LNCaP clone FGC (cell line): Measurements from ENCODE around the gene SSH3.

Source experiments
- DNase-seq: peaks from one replicate; pipeline ENCODE4 v3.0.0-alpha.2; 2011; ENCODE audit warnings: low read depth
- H3K4me3 ChIP-seq: 2 replicates; pipeline ENCODE4 v1.5.1; 2011; ENCODE audit warnings: mild to moderate bottlenecking, low read depth, low read length, control low read depth
- CTCF ChIP-seq: IDR thresholded peaks from 2 replicates; pipeline ENCODE4 v1.5.1; 2012; ENCODE audit warnings: mild to moderate bottlenecking; ENCODE audit not compliant: control insufficient read depth, insufficient read depth; ENCODE audit errors: extremely low read depth

Gene SSH3

GRCh38 chr11:67303132-67303834 is at the start of gene SSH3:
TSS of gene SSH3 (plus strand) at chr11:67303530. CDS start at chr11:67303626, 96 bp downstream.
- TF ChIP-seq CTCF = no peak
- peak within 1 kb of the TSS; percentile 87 for H3K4me3 ChIP-seq
- DNase-seq = peak; percentile 54

- TF ChIP-seq CTCF = no peak
- DNase-seq = no peak
- no peak overlapping the region for H3K4me3 ChIP-seq
These were observed 49.3 kb upstream of the SSH3 start for GRCh38 chr11:67253872-67254624.

GRCh38 chr11:67254798-67255197 is 48.5 kb upstream of the SSH3 start:
- H3K4me3 ChIP-seq = no peak overlapping the region
- no peak for TF ChIP-seq CTCF
- no peak for DNase-seq

- H3K4me3 ChIP-seq = no peak overlapping the region
- TF ChIP-seq CTCF = no peak
- DNase-seq = no peak
These were observed 48.0 kb upstream of the SSH3 start for GRCh38 chr11:67255353-67255752.

- no peak for DNase-seq
- no peak for TF ChIP-seq CTCF
- H3K4me3 ChIP-seq = no peak overlapping the region
These were observed 47.5 kb upstream of the SSH3 start for GRCh38 chr11:67255864-67256263.

- no peak overlapping the region for H3K4me3 ChIP-seq
- TF ChIP-seq CTCF = no peak
- DNase-seq = no peak
These were observed 46.7 kb upstream of the SSH3 start for GRCh38 chr11:67256477-67257135.
